HEK293 (cell line): ENCODE data around the gene DES.

Experiments used
- CTCF ChIA-PET: fragments of 350-600 bp; formaldehyde crosslinking; extraction: SDS; loops from one replicate; lab custom pipeline; 2021; ENCODE audit warnings: antibody characterized with exemption; lab: Yijun Ruan, JAX
- POLR2A ChIA-PET: fragments of 300-600 bp; formaldehyde crosslinking; extraction: SDS; loops from one replicate; lab custom pipeline; 2020; ENCODE audit warnings: antibody characterized with exemption, inconsistent platforms; lab: Yijun Ruan, JAX
- H3K27ac ChIP-seq: fragments of 200-500 bp; sonication (Bioruptor generic); 2 replicates; pipeline ENCODE4 v1.5.1; 2014; ENCODE audit warnings: low read depth, low read length, control low read depth, inconsistent platforms; ENCODE audit errors: extremely low read depth
- H3K36me3 ChIP-seq, 2 experiments: fragments of 200-500 bp in 1 of 2; sonication (Bioruptor generic) in 1 of 2; 1 replicate in 1 of 2; 2 replicates in 1 of 2; pipeline ENCODE4 v1.5.1; 2014 to 2017; ENCODE audit warnings: inconsistent platforms in 2 of 2, low read length in 2 of 2; ENCODE audit not compliant: control insufficient read depth in 2 of 2, insufficient read depth in 1 of 2
- H3K4me1 ChIP-seq: fragments of 200-500 bp; sonication (Bioruptor generic); 2 replicates; pipeline ENCODE4 v1.5.1; 2014; ENCODE audit warnings: mild to moderate bottlenecking, low read length, inconsistent platforms; ENCODE audit not compliant: control insufficient read depth, insufficient read depth
- H3K4me3 ChIP-seq: 2 replicates; pipeline ENCODE4 v1.5.1; 2011; ENCODE audit warnings: low read depth, mild to moderate bottlenecking, control low read depth, low read length, moderate library complexity
- H3K9me3 ChIP-seq: fragments of 200-500 bp; sonication (Bioruptor generic); 2 replicates; pipeline ENCODE4 v1.5.1; 2014; ENCODE audit warnings: low read depth, low read length, inconsistent platforms; ENCODE audit not compliant: control insufficient read depth, insufficient read depth
- KLF8 ChIP-seq: fragments of 450-650 bp; formaldehyde crosslinking; IDR thresholded peaks from 2 replicates; pipeline ENCODE4 v1.5.1; 2016; ENCODE audit warnings: missing biosample characterization, missing genetic modification characterization
- PRDM10 ChIP-seq: fragments of 450-650 bp; formaldehyde crosslinking; IDR thresholded peaks from 2 replicates; pipeline ENCODE4 v1.5.1; 2016; ENCODE audit warnings: missing biosample characterization, missing genetic modification characterization
- PRDM2 ChIP-seq: fragments of 450-650 bp; formaldehyde crosslinking; IDR thresholded peaks from 2 replicates; pipeline ENCODE4 v1.5.1; 2016; ENCODE audit warnings: missing biosample characterization, missing genetic modification characterization, borderline replicate concordance
- REPIN1 ChIP-seq: fragments of 450-650 bp; formaldehyde crosslinking; IDR thresholded peaks from 2 replicates; pipeline ENCODE4 v1.5.1; 2017; ENCODE audit warnings: missing biosample characterization, missing genetic modification characterization, low read depth
- ZFP3 ChIP-seq: fragments of 450-650 bp; formaldehyde crosslinking; IDR thresholded peaks from 2 replicates; pipeline ENCODE4 v1.5.1; 2016; ENCODE audit warnings: low read depth, missing biosample characterization, missing genetic modification characterization
- ZNF133 ChIP-seq: fragments of 450-650 bp; formaldehyde crosslinking; IDR thresholded peaks from 2 replicates; pipeline ENCODE4 v1.5.1; 2016; ENCODE audit warnings: missing biosample characterization, missing genetic modification characterization
- ZNF19 ChIP-seq: fragments of 450-650 bp; formaldehyde crosslinking; IDR thresholded peaks from 2 replicates; pipeline ENCODE4; 2016; ENCODE audit warnings: missing biosample characterization, missing genetic modification characterization, low read depth
- ZNF202 ChIP-seq: fragments of 450-650 bp; formaldehyde crosslinking; IDR thresholded peaks from 2 replicates; pipeline ENCODE4 v1.5.1; 2016; ENCODE audit warnings: missing biosample characterization, missing genetic modification characterization, borderline replicate concordance
- ZNF24 ChIP-seq: fragments of 450-650 bp; formaldehyde crosslinking; IDR thresholded peaks from 2 replicates; pipeline ENCODE4 v1.5.1; 2016; ENCODE audit warnings: missing biosample characterization, missing genetic modification characterization
- ZNF292 ChIP-seq: fragments of 450-650 bp; formaldehyde crosslinking; IDR thresholded peaks from 2 replicates; pipeline ENCODE4 v1.5.1; 2016; ENCODE audit warnings: low read depth, missing biosample characterization, missing genetic modification characterization, borderline replicate concordance
- ZNF354C ChIP-seq: fragments of 450-650 bp; formaldehyde crosslinking; IDR thresholded peaks from 2 replicates; pipeline ENCODE4 v1.5.1; 2016; ENCODE audit warnings: missing biosample characterization, missing genetic modification characterization, low read depth, borderline replicate concordance
- ZNF366 ChIP-seq: fragments of 450-650 bp; formaldehyde crosslinking; conservative IDR thresholded peaks from 2 replicates; pipeline ENCODE4 v1.5.1; 2016; ENCODE audit warnings: missing biosample characterization, missing genetic modification characterization
- ZNF510 ChIP-seq: fragments of 450-650 bp; formaldehyde crosslinking; IDR thresholded peaks from 2 replicates; pipeline ENCODE4 v1.5.1; 2018; ENCODE audit warnings: mild to moderate bottlenecking, missing genetic modification characterization, missing biosample characterization; ENCODE audit not compliant: insufficient replicate concordance
- ZNF548 ChIP-seq: fragments of 450-650 bp; formaldehyde crosslinking; IDR thresholded peaks from 2 replicates; pipeline ENCODE4 v1.5.1; 2016; ENCODE audit warnings: missing biosample characterization, missing genetic modification characterization
- ZNF558 ChIP-seq: fragments of 450-650 bp; formaldehyde crosslinking; IDR thresholded peaks from 2 replicates; pipeline ENCODE4 v1.5.1; 2016; ENCODE audit warnings: missing biosample characterization, missing genetic modification characterization
- ZNF585B ChIP-seq: fragments of 450-650 bp; formaldehyde crosslinking; IDR thresholded peaks from 2 replicates; pipeline ENCODE4 v1.5.1; 2016; ENCODE audit warnings: missing biosample characterization, missing genetic modification characterization
- ZNF624 ChIP-seq: fragments of 450-650 bp; formaldehyde crosslinking; IDR thresholded peaks from 2 replicates; pipeline ENCODE4 v1.5.1; 2017; ENCODE audit warnings: missing biosample characterization, missing genetic modification characterization
- ZNF792 ChIP-seq: fragments of 450-650 bp; formaldehyde crosslinking; IDR thresholded peaks from 2 replicates; pipeline ENCODE4 v1.5.1; 2016; ENCODE audit warnings: missing biosample characterization, missing genetic modification characterization

Gene DES

GRCh38 chr2:219462349-219462748 lies 44.2 kb downstream of the DES start:
- Histone ChIP-seq H3K4me3 (no peak overlapping the region), H3K36me3 (peaks cover 0 to 40% of the 10 kb centered on the region in 2 experiments; a peak in 2 of 3 replicates), H3K27ac (no peak overlapping the region), H3K9me3 (no peaks in the 10 kb centered on the region), H3K4me1 (peaks cover 2% of the 10 kb centered on the region; the same call in 1 of the 2 replicates)
- ChIA-PET CTCF (interaction anchor here (1.0 to 2.5 kb wide), 6 partner anchors 13 to 68 kb away, joined by 3 to 19 read pairs (median 10); a partner anchor contains a TSS), POLR2A (no interaction called here)
- TF ChIP-seq PRDM2 (tag by site-specific recombination) (no peak), ZNF292 (tag by site-specific recombination) (no peak), ZNF548 (tag by site-specific recombination) (no peak)

GRCh38 chr2:219464286-219465032 lies 46.3 kb downstream of the DES start:
- POLR2A ChIA-PET, result interaction anchor here (1.3 kb wide), 1 partner anchor 9 kb away, joined by 4 read pairs; no protein-coding TSS in a partner anchor
- no peak overlapping the region for H3K4me3 ChIP-seq
- H3K4me1 ChIP-seq, result peaks cover 2% of the 10 kb centered on the region; the same call in 1 of the 2 replicates
- H3K36me3 ChIP-seq, result peaks cover 0 to 48% of the 10 kb centered on the region in 2 experiments; a peak in 2 of 3 replicates
- H3K9me3 ChIP-seq, result no peaks in the 10 kb centered on the region
- CTCF ChIA-PET, result interaction anchor here (0.6 to 2.5 kb wide), 5 partner anchors 9 to 912 kb away, joined by 3 to 19 read pairs (median 5); no protein-coding TSS in a partner anchor
- H3K27ac ChIP-seq, result no peak overlapping the region
- no peak for TF ChIP-seq REPIN1
- no peak for TF ChIP-seq ZNF133 (tag by site-specific recombination)
- TF ChIP-seq ZFP3 (tag by site-specific recombination), result no peak
- no peak for TF ChIP-seq ZNF354C (tag by site-specific recombination)
- no peak for TF ChIP-seq ZNF292 (tag by site-specific recombination)
- TF ChIP-seq ZNF19, result no peak
- TF ChIP-seq ZNF366, result no peak
- TF ChIP-seq ZNF624, result no peak
- TF ChIP-seq PRDM10 (tag by site-specific recombination), result no peak
- TF ChIP-seq ZNF585B, result no peak
- no peak for TF ChIP-seq ZNF202 (tag by site-specific recombination)
- no peak for TF ChIP-seq ZNF558 (tag by site-specific recombination)
- TF ChIP-seq ZNF510 (tag by site-specific recombination), result no peak
- no peak for TF ChIP-seq ZNF792 (tag by site-specific recombination)
- TF ChIP-seq KLF8, result no peak
- no peak for TF ChIP-seq ZNF24 (tag by site-specific recombination)
